SH-SY5Y (cell line): ENCODE measurements around the gene TNFRSF6B.

Experiments
- GATA2 ChIP-seq: IDR thresholded peaks from 2 replicates; pipeline ENCODE4 v1.6.1; 2011; ENCODE audit warnings: mild to moderate bottlenecking, low read depth, low read length
- GATA3 ChIP-seq: IDR thresholded peaks from 2 replicates; pipeline ENCODE4 v1.6.1; 2011; ENCODE audit warnings: low read depth, mild to moderate bottlenecking, low read length, moderate library complexity

- no peak for TF ChIP-seq GATA2
- TF ChIP-seq GATA3 = no peak
These were observed 37.9 kb downstream of the TNFRSF6B start for GRCh38 chr20:63734111-63734945.
